SIG-M5 treated with dmso at 0.1 percent for 504 hours (cell line): Measurements from ENCODE around the gene RIF1.

Experiments used
- DNase-seq: peaks from one replicate; lab custom pipeline; 2025; ENCODE audit not compliant: unreplicated experiment; lab: John Stamatoyannopoulos, UW

The RIF1 gene

DNA sequence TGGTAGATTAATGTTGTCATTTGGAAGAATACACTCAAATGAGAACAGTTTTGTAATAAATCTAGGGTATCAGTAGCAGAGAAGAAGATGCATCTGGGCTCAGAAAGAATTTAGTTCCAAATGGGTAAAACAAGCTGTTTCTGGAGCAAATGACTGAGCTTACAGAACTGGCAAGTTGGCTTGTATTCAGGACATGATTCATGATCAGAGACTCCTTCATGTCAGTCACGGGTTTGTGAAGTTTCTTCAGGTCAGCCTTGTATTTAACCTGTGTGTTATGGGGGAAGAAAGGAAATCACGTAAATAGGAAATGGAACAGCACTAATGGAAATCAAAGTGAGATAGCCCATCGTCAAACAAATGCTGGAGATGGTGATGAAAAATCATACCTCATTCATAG is 109.1 kb downstream of the RIF1 start:
- no peak for DNase-seq

DNA sequence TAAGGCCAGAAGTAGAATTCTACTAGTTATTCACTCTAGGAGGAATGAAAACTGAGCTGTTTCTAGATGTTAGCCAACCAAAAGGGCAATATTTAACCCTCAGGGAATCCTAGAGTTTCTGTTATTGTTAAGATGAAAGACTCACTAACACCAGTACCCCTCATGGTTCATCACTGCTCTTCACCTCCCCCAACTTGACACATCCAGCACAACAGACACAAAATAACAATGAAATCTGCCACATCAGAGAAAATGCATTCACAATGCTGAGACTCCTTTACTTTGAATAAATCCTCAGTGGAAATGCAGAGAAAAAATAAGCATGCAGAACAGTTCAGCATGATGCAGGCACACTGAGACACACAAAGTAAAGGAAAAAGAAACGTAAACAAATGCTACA is 111.3 kb downstream of the RIF1 start:
- no peak for DNase-seq

DNA sequence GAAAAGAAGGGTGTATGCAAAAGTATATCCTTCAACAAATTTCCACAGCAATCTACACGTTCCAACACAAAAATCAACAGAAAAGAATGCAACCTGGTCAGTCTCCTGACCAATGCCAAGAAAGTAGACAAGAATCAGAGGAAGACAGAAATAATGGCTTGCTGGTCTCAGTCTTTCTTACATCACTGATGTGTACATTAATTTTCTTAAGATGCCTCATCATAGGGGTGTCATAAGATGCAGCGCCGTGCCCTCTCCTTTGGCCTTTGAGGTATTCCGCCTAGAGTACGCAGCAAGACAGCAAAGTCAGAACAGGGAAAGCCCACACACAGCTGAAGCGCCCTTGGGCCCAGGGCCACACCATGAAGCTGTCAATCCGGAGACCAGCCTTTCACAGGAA is 112.9 kb downstream of the RIF1 start:
- DNase-seq = no peak

- DNase-seq = no peak
Observed at GRCh38 chr2:151523850-151524249, 114.1 kb downstream of the RIF1 start.

DNA sequence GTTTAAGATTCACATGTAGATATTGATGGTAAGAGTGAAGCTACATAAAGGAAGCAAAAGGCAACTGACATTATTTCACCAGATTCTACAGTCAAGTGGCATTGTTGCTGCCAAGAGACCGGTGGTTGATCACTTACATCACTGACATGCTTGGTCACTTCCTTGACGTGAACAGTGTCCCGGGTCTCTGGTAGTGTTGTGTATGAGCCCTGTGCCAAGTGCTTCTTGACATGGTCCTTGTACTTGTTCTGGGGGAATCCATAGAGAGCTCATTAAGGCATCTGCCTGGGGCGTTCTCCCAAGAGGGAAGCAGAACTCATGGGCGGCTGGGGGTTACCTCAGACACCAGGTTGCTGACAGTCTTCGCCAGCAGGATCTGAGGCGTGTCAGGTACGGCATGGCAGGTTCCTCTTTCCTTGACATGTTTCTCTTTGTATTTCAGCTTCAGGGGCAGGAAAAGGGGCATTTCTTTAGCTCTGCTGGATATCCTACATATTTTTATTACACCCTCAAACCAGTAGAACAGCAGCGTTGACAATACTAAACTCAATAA is 116.2 kb downstream of the RIF1 start:
- DNase-seq = no peak

DNA sequence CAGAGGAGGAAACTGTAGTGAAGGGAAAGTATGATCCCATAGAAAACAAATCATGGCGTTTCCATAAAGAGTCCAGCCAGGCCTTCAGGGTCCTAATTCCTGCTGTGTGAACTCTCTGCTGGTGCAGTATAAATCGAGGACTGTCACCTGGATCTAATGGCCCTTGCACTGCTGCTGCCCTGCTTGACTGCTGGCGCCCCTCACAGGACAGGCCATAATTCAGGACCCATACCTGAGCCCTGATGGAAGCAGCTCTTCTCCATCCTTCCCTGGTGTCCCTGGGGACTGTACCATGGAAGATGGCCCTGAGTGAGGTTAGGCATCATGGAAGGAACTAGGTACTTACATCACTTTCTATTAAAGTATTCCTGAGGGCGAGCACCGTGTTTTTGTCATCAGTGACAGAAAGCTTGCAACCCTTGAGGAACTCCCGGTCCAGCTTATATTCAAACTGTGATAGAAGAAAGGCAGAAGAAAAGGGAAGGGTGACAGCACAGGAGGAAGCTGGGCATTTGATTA is 116.9 kb downstream of the RIF1 start:
- no peak for DNase-seq
